CD14-positive monocyte (primary cell): ENCODE results near the gene CLCN2. TPM values are rescaled to one million over a fixed set of nuclear protein-coding genes. Genes with fewer than 3 reads are reported as not detected.

Experiments
- DNase-seq, 3 donors: peaks; one replicate each; pipeline ENCODE4 v3.0.0-alpha.2; 2011 to 2022
- H2AFZ ChIP-seq: 2 replicates; pipeline ENCODE4 v1.6.0; 2012; ENCODE audit warnings: mild to moderate bottlenecking, low read depth, low read length, inconsistent platforms; ENCODE audit not compliant: insufficient read depth, poor library complexity, severe bottlenecking
- H3K27ac ChIP-seq, 2 donors: 1 replicate in 1 of 2; 2 replicates in 1 of 2; pipeline ENCODE4 v1.5.1; 2012 to 2013; ENCODE audit warnings: low read length in 2 of 2, control low read depth in 1 of 2, inconsistent platforms in 1 of 2, low read depth in 1 of 2, mild to moderate bottlenecking in 1 of 2
- H3K27me3 ChIP-seq, 2 donors: one replicate each; pipeline versions ENCODE4 v1.6.0 to v1.6.1; 2011 to 2013; ENCODE audit warnings: low read length in 2 of 2; ENCODE audit not compliant: control insufficient read depth in 2 of 2, insufficient read depth in 2 of 2
- H3K36me3 ChIP-seq, 2 donors: replicated peaks in 1 of 2; 1 replicate in 1 of 2; 2 replicates in 1 of 2; pipeline versions ENCODE4 v1.5.1 to v1.6.1; 2012 to 2013; ENCODE audit warnings: low read length in 2 of 2, control low read depth in 1 of 2, inconsistent platforms in 1 of 2, mild to moderate bottlenecking in 1 of 2; ENCODE audit not compliant: insufficient read depth in 2 of 2, control insufficient read depth in 1 of 2
- H3K4me1 ChIP-seq, 2 donors: 1 replicate in 1 of 2; 2 replicates in 1 of 2; pipeline versions ENCODE4 v1.5.1 to v1.6.1; 2012 to 2013; ENCODE audit warnings: low read length in 2 of 2, control low read depth in 1 of 2, inconsistent platforms in 1 of 2, mild to moderate bottlenecking in 1 of 2, moderate library complexity in 1 of 2; ENCODE audit not compliant: insufficient read depth in 2 of 2, control insufficient read depth in 1 of 2
- H3K4me2 ChIP-seq: replicated peaks from 2 replicates; pipeline ENCODE3; 2012; ENCODE audit warnings: low read length, moderate library complexity, mild to moderate bottlenecking; ENCODE audit not compliant: poor library complexity, severe bottlenecking; ENCODE audit errors: extremely low read depth
- H3K4me3 ChIP-seq, 3 experiments: fragments of 200-600 bp in 1 of 3; sonication (generic) in 1 of 3; replicated peaks in 1 of 3; 1 replicate in 2 of 3; 2 replicates in 1 of 3; pipeline ENCODE4 v1.5.1; 2011 to 2013; ENCODE audit warnings: low read length in 3 of 3, mild to moderate bottlenecking in 3 of 3, control low read depth in 2 of 3, low read depth in 2 of 3, inconsistent platforms in 1 of 3, moderate library complexity in 1 of 3
- H3K79me2 ChIP-seq: 2 replicates; pipeline ENCODE4 v1.6.0; 2012; ENCODE audit warnings: mild to moderate bottlenecking, control low read depth, inconsistent platforms, low read length, moderate library complexity; ENCODE audit not compliant: insufficient read depth
- H3K9ac ChIP-seq: 2 replicates; pipeline ENCODE4 v1.6.0; 2017; ENCODE audit warnings: low read length, mild to moderate bottlenecking; ENCODE audit not compliant: insufficient read depth, poor library complexity, severe bottlenecking
- H3K9me3 ChIP-seq, 2 donors: replicated peaks in 1 of 2; 1 replicate in 1 of 2; 2 replicates in 1 of 2; pipeline versions ENCODE4 v1.5.1 to v1.6.1; 2012 to 2013; ENCODE audit warnings: low read length in 2 of 2, control low read depth in 1 of 2; ENCODE audit not compliant: control insufficient read depth in 1 of 2, insufficient read depth in 1 of 2
- H4K20me1 ChIP-seq: 2 replicates; pipeline ENCODE4 v1.6.0; 2012; ENCODE audit warnings: mild to moderate bottlenecking, low read length, control low read depth, moderate library complexity; ENCODE audit not compliant: insufficient read depth
- H3K27ac Mint-ChIP-seq, 7 donors: one replicate each; pipeline ENCODE4 v1.8.0; 2020; ENCODE audit warnings: mild to moderate bottlenecking in 7 of 7, mixed read lengths in 7 of 7, moderate library complexity in 6 of 7, inconsistent platforms in 2 of 7
- H3K27me3 Mint-ChIP-seq, 3 donors: one replicate each; pipeline ENCODE4 v1.8.0; 2021 to 2022; ENCODE audit warnings: low read depth in 3 of 3, mild to moderate bottlenecking in 3 of 3, mixed read lengths in 3 of 3, moderate library complexity in 3 of 3, inconsistent platforms in 1 of 3
- H3K36me3 Mint-ChIP-seq, 2 donors: one replicate each; pipeline ENCODE4 v1.8.0; 2020; ENCODE audit warnings: mixed read lengths in 2 of 2, inconsistent platforms in 1 of 2, mild to moderate bottlenecking in 1 of 2
- H3K4me1 Mint-ChIP-seq: one replicate; pipeline ENCODE4 v1.8.0; 2020; ENCODE audit warnings: mild to moderate bottlenecking, mixed read lengths
- H3K4me3 Mint-ChIP-seq, 2 donors: one replicate each; pipeline ENCODE4 v1.8.0; 2020; ENCODE audit warnings: mild to moderate bottlenecking in 2 of 2, mixed read lengths in 2 of 2, moderate library complexity in 1 of 2
- H3K9me3 Mint-ChIP-seq, 7 donors: one replicate each; pipeline ENCODE4 v1.8.0; 2020 to 2022; ENCODE audit warnings: mixed read lengths in 7 of 7, mild to moderate bottlenecking in 6 of 7, moderate library complexity in 6 of 7, inconsistent platforms in 2 of 7
- CTCF ChIP-seq: fragments of 200-600 bp; IDR thresholded peaks from one replicate; pipeline ENCODE4 v1.8.0; 2022; ENCODE audit warnings: antibody characterized with exemption, mild to moderate bottlenecking
- WGBS: methylation state at CpG from one replicate; pipeline ENCODE4 v1.1.5; 2013; ENCODE audit warnings: missing lambda C conversion rate; ENCODE audit not compliant: insufficient coverage; 5-methylcytosine and 5-hydroxymethylcytosine counted together
- intact Hi-C, 2 donors: fragments of 100-400 bp; cut with micrococcal nuclease; formaldehyde crosslinking; loops; one replicate each; pipeline versions ENCODE4 v1.15.0 to v1.15.1; 2023
- polyA plus RNA-seq, 3 donors: library from polyadenylated mRNA; depleted of rRNA in 1 of 3; unstranded in 2 of 3; stranded (reverse) in 1 of 3; fragments of 300-500 nt in 2 of 3; fragments of >200 nt in 1 of 3; fragmentation: Illumina TruSeq in 2 of 3; gene quantifications; 1 replicate in 2 of 3; 2 replicates in 1 of 3; pipeline ENCODE4 v1.2.3, GENCODE V29; 2012 to 2021

The CLCN2 gene
- polyA plus RNA-seq, 3 donors: 0.16 to 2.7 TPM; not detected in 1

DNA sequence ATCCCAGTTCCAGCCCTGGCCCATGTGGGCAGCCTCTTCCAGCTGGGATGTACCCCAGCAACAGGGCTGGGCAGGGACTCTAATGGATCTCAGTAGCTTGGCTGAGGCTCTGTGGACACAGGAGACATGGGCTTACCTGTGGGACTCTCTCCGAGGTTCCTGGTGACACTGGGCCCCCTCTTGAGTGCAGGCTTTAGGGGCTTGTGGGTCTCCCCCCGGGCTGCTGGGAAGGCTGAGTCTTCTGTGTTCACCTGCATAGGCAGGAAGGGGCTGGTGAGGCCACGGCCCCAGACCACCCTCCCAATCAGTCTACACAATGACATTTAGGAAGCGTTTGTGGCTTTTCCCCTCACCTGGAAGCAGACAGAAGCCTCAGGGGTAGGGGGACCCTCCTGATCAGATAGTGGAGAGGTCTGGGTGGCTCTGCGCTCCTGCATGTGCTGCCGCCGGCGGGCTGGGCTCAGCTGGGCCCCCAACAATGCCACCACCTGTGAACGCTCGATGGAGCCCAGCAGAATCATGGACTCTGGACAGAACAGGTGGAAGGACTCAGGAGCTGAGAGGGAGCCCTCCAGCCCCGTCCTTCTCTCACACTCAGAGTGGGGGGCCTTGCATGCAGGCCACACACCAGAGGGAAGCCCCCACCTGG lies 8.4 kb downstream of the CLCN2 start:
- Mint-ChIP-seq H3K4me1 (no peaks in the 10 kb centered on the region), H3K4me3 (no peak overlapping the region), H3K9me3 (peaks cover 0 to 1% (median 0%) of the 10 kb centered on the region in 7 donors), H3K27me3 (peaks cover 0 to 6% (median 3%) of the 10 kb centered on the region in 3 donors), H3K36me3 (no peaks in the 10 kb centered on the region), H3K27ac (no peak overlapping the region)
- TF ChIP-seq CTCF: no peak
- no peaks in the 10 kb centered on the region for H3K9me3 ChIP-seq
- H3K36me3 ChIP-seq: no peaks in the 10 kb centered on the region
- no peaks in the 10 kb centered on the region for H3K79me2 ChIP-seq
- 97% methylated on average over 5 of the region's 11 CpGs for WGBS
- no peak overlapping the region for H3K4me3 ChIP-seq
- H3K27ac ChIP-seq: no peak overlapping the region
- no peak overlapping the region for H3K9ac ChIP-seq
- H3K4me1 ChIP-seq: no peaks in the 10 kb centered on the region
- H3K4me2 ChIP-seq: no peak overlapping the region
- DNase-seq: no peak
- H4K20me1 ChIP-seq: no peaks in the 10 kb centered on the region
- intact Hi-C loops: no loop called here
- H2AFZ ChIP-seq: no peak overlapping the region
- H3K27me3 ChIP-seq: no peaks in the 10 kb centered on the region

GRCh38 chr3:184352149-184352785 lies 9.1 kb downstream of the CLCN2 start:
- Histone ChIP-seq H3K9me3 (no peaks in the 10 kb centered on the region), H3K9ac (no peak overlapping the region), H2AFZ (no peak overlapping the region), H3K36me3 (no peaks in the 10 kb centered on the region), H3K27me3 (no peaks in the 10 kb centered on the region), H3K4me2 (no peak overlapping the region), H4K20me1 (no peaks in the 10 kb centered on the region), H3K79me2 (no peaks in the 10 kb centered on the region), H3K4me3 (no peak overlapping the region), H3K27ac (no peak overlapping the region), H3K4me1 (no peaks in the 10 kb centered on the region)
- intact Hi-C loops: no loop called here
- H3K4me1 Mint-ChIP-seq: no peaks in the 10 kb centered on the region
- H3K9me3 Mint-ChIP-seq: peaks cover 0 to 1% (median 0%) of the 10 kb centered on the region in 7 donors
- no peak overlapping the region for H3K4me3 Mint-ChIP-seq
- no peak for TF ChIP-seq CTCF
- DNase-seq: no peak
- WGBS: 96% methylated on average over 13 of the region's 15 CpGs
- H3K36me3 Mint-ChIP-seq: no peaks in the 10 kb centered on the region
- peaks cover 0 to 6% (median 3%) of the 10 kb centered on the region in 3 donors for H3K27me3 Mint-ChIP-seq
- H3K27ac Mint-ChIP-seq: peak overlapping the region in 1 of 7 donors; percentile 54
